Measurements from ENCODE around the gene APOA1. TPM values are rescaled to one million over a fixed set of nuclear protein-coding genes. Genes with fewer than 3 reads are reported as not detected.

Gene APOA1
- 1.1 and 103 TPM in 2 replicates for total RNA-seq (ENCODE audit: low replicate concordance)

GRCh38 chr11:116837231-116838091 lies at the start of gene APOA1:
APOA1 (minus strand) TSS chr11:116837622; CDS start chr11:116837387, 235 bp downstream.

DNA sequence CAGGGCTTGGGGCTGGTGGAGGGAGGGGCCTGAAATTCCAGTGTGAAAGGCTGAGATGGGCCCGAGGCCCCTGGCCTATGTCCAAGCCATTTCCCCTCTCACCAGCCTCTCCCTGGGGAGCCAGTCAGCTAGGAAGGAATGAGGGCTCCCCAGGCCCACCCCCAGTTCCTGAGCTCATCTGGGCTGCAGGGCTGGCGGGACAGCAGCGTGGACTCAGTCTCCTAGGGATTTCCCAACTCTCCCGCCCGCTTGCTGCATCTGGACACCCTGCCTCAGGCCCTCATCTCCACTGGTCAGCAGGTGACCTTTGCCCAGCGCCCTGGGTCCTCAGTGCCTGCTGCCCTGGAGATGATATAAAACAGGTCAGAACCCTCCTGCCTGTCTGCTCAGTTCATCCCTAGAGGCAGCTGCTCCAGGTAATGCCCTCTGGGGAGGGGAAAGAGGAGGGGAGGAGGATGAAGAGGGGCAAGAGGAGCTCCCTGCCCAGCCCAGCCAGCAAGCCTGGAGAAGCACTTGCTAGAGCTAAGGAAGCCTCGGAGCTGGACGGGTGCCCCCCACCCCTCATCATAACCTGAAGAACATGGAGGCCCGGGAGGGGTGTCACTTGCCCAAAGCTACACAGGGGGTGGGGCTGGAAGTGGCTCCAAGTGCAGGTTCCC lies 7.8 kb downstream of the APOA1 start, which contains the start of gene APOC3:
TSS of gene APOC3 (plus strand) at position 383 of the 659 bp plus-strand sequence. CDS start 676 bp downstream, outside the sequence.

DNA sequence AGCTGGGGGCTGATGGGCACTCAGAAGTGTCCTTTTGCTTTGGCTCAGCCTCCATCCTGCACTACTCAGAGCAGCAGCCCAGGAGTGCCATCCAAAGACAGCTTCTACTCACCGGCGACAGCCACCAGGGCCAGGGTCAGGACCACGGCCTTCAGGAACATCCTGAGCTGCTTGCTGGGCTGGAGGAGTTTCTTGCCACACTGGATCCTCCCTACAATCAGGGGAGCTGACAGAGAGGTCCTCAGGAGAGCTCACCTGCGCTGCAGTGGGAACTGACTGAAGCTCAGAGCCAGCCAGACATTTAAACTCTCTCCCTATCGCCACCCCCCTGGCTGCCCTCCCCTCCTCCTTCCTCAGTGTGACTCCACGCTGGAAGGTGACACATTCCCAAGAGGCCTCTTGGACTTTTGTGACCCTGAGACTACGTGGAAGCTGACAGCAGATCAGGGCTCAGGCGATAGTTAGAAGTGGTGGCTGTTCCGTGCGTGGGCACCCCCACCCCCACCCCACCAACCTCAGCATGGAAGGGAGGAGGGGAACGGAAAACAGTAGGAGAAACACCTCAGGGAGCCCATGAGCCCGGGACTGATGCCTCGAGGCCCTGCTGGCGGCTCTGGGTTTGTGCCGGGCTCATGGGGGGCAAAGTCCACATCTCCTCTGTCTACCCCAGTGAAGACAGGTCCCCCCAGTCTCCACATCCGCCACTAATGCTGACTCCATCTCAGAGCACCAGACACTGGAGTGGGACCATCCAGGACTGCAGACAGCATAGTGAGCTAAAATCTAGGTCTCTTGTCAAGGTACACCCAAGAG lies 14.2 kb downstream of the APOA1 start, which contains the start of gene APOA4:
TSS of gene APOA4 (minus strand) at position 274 of the 813 bp plus-strand sequence. CDS start at position 161, 113 bp downstream.

DNA sequence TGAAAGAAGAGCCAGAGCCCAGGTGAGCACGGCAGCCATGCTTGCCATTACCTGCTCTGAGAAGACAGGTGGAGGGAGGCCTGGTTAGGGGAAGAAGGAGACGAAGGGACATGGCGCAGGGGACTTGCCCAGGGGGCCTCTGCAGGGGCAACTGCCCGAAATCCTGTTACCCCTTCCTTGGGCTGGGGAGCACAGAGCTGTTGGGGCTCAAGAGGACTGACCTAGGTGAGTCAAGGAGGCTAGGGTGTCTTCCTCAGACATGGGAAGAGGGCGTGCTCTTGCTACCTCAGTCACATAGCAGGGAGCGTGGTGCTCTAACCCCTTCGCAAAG lies 45.6 kb downstream of the APOA1 start, which contains the start of gene APOA5:
TSS of gene APOA5 (minus strand) at position 67 of the 331 bp plus-strand sequence. CDS start at position 48, 19 bp downstream.

DNA sequence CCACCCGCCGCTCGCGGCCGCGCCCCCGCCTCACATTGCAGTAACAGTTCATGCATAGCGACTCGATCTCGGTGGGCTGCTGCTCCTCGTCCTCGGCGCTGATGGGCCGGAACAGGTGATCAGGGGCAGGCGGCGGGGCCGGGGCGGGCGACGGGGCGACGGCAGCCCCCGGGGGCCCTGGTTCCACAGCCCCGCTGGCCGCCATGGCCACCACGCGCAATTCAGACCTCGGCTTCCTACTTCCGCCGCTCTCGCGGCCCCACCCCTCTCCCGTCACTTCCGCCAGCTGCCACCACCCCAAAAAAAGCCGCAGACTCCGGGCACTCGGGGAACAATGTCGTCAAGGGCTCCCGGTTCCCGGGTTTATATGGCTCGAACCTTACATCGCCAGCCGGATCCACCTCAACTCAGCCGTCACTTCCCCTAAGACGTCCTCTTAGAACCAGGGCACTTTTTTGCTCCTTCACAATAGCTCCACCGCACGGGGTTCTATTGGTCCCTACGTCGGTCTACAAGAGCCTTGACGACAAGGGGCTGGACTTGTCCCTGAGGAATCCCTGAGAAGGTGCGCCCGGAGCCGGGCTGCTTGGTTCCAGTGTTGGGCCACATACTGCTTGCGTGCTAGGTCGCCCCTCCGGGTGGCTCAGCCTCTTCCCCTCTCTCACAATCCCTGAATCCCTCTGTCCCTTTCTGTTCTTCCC lies 49.5 kb downstream of the APOA1 start, which contains the start of gene ZPR1:
TSS of gene ZPR1 (minus strand) at position 238 of the 701 bp plus-strand sequence. CDS start at position 205, 33 bp downstream.

Other genes starting within 250 kb of the APOA1 start
- 9.0 and 13.2 TPM in 2 replicates for gene BUD13, start 64.6 kb downstream of the APOA1 start, total RNA-seq (ENCODE audit: low replicate concordance)
- gene ZPR1, start 49.6 kb downstream of the APOA1 start, total RNA-seq (ENCODE audit: low replicate concordance): 22.5 and 53.5 TPM in 2 replicates
- gene APOA5, start 45.7 kb downstream of the APOA1 start, total RNA-seq (ENCODE audit: low replicate concordance): not detected in 2 replicates
- not detected in 2 replicates for gene APOA4, start 14.3 kb downstream of the APOA1 start, total RNA-seq (ENCODE audit: low replicate concordance)
- not detected in 2 replicates for gene APOC3, start 7.7 kb downstream of the APOA1 start, total RNA-seq (ENCODE audit: low replicate concordance)